Left lobe of liver (tissue), 2 donors: Measurements from ENCODE around the gene NEK9. TPM values are rescaled to one million over a fixed set of nuclear protein-coding genes. Genes with fewer than 3 reads are reported as not detected.
"Not testable (repeated sequence)": the region's sequence is repeated elsewhere in the genome, so short reads cannot be mapped to it uniquely, and the experiment has no call there.

Source experiments
- ATAC-seq: fragments of 200-7000 bp; cut with Tn5 transposase; one replicate; pipeline ENCODE4 v1.9.1; 2020; ENCODE audit warnings: mild to moderate bottlenecking, moderate library complexity
- DNase-seq: peaks from one replicate; pipeline ENCODE4 v3.0.0-alpha.2; 2020; ENCODE audit warnings: low spot score
- total RNA-seq: library from RNA; stranded (reverse); gene quantifications from one replicate; pipeline ENCODE4 v1.2.1, GENCODE V29; 2021
- donor health status: DM: no; HTN: no; CAD: no; lungs with moderate emphysema.
- donor health status: DM: no; HTN: yes; CAD: no.

The NEK9 gene
- 50.1 TPM for total RNA-seq

- ATAC-seq: peak; percentile 97
- peak; percentile 93 for DNase-seq
These were observed at the start of gene NEK9 for GRCh38 chr14:75126679-75127473. NEK9 (minus strand) TSS chr14:75127048; CDS start chr14:75126921, 127 bp downstream.

- DNase-seq: peak; percentile 89
- ATAC-seq: peak; percentile 90
These were observed 49.4 kb upstream of the NEK9 start, which contains the start of gene TMED10 for GRCh38 chr14:75176142-75176820. TMED10 (minus strand) TSS chr14:75176612; CDS start chr14:75176579, 33 bp downstream.

- DNase-seq (no peak), ATAC-seq (no peak)
These were observed 48.9 kb upstream of the NEK9 start for GRCh38 chr14:75175677-75176141.

GRCh38 chr14:75174066-75174465 lies 47.2 kb upstream of the NEK9 start:
- ATAC-seq (no peak), DNase-seq (no peak)

- ATAC-seq: no peak
These were observed 43.9 kb upstream of the NEK9 start for GRCh38 chr14:75170772-75171171.

GRCh38 chr14:75168586-75169335 lies 41.9 kb upstream of the NEK9 start:
- DNase-seq: no peak
- ATAC-seq: no peak

More at GRCh38 chr14:75170772-75171171, 43.9 kb upstream of the NEK9 start:
- DNase-seq: no peak

- no peak for DNase-seq
- ATAC-seq: no peak
These were observed 40.5 kb upstream of the NEK9 start for GRCh38 chr14:75167325-75167724.

- ATAC-seq (no peak), DNase-seq (no peak)
These were observed 38.9 kb upstream of the NEK9 start for GRCh38 chr14:75165586-75166391.

- ATAC-seq (no peak), DNase-seq (no peak)
These were observed 38.0 kb upstream of the NEK9 start for GRCh38 chr14:75164809-75165208.

- ATAC-seq (no peak), DNase-seq (no peak)
These were observed 36.8 kb upstream of the NEK9 start for GRCh38 chr14:75163677-75164076.

GRCh38 chr14:75162631-75163030 lies 35.8 kb upstream of the NEK9 start:
- no peak for ATAC-seq

GRCh38 chr14:75158843-75159614 lies 32.2 kb upstream of the NEK9 start:
- peak; percentile 92 for ATAC-seq
- DNase-seq: no peak

More at GRCh38 chr14:75162631-75163030, 35.8 kb upstream of the NEK9 start:
- no peak for DNase-seq

GRCh38 chr14:75156901-75157300 lies 30.1 kb upstream of the NEK9 start:
- DNase-seq (no peak), ATAC-seq (no peak)

- ATAC-seq (no peak), DNase-seq (no peak)
These were observed 29.3 kb upstream of the NEK9 start for GRCh38 chr14:75156111-75156510.

- DNase-seq: no peak
- no peak for ATAC-seq
These were observed 28.3 kb upstream of the NEK9 start for GRCh38 chr14:75155169-75155568.

GRCh38 chr14:75153295-75153694 lies 26.4 kb upstream of the NEK9 start:
- no peak for ATAC-seq
- DNase-seq: no peak

- ATAC-seq: no peak
- no peak for DNase-seq
These were observed 25.0 kb upstream of the NEK9 start for GRCh38 chr14:75151851-75152250.

GRCh38 chr14:75150637-75151036 lies 23.8 kb upstream of the NEK9 start:
- not testable (repeated sequence) for DNase-seq
- peak; percentile 21 for ATAC-seq

- no peak for DNase-seq
- ATAC-seq: peak; percentile 65
These were observed 23.3 kb upstream of the NEK9 start for GRCh38 chr14:75150150-75150549.
